ENCODE data around the gene GSK3B.
"Not testable (repeated sequence)": the region's sequence is repeated elsewhere in the genome, so short reads cannot be mapped to it uniquely, and the experiment has no call there.

Gene GSK3B

DNA sequence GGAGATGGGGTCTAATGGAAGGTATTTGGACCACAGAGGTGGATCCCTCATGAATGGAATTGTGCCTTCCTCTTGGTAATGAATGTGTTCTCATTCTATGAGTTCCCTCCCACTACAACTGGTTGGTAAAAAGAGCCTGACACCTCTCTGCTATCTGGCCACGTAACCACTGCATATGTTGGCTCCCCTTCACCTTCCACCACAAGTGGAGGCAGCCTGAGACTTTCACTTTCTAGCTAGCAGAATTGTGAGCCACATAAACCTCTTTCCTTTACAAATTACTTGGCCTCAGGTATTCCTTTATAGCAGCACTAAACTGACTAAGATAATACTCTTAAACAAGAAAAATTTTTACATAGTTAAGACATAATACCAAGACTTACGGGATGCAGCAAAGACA, 157.0 kb downstream of the GSK3B start:
- DNase-seq: no peak

DNA sequence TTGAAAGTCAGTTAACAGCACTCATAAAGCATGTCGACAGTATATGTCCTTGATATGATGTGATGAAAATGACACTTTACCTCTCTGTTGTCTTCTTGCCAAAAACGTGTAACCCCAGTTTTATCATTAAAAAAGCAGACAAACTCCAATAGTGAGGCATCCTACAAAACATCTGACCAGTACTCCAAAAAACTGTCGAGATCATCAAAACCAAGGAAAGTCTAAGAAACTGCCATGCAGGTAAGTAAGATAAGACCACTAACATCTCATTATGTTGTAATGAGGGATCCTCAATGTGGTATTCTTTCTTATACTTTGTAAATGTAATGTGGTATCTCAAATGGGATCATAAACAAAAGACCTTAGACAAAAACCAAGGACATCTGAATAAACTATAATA, 160.0 kb downstream of the GSK3B start:
- no peak for DNase-seq

DNA sequence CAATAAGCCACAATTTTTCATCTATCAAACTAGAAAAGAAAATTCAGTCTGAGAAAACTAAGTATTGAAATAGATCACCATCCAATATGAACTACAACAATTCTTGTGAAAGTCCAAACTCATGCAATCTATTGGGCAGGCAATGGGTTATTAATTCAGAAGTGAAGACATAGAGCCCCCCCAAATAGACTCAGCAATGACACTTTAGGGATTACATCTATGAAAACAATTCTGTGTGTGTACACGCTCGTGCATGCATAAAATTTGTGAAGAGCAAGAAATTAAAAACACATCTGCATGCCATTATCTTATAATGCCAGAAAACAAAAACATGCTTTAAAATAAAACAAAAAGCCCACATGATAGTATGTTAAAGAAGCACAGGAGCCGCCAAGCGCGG, 161.0 kb downstream of the GSK3B start:
- no peak for DNase-seq

DNA sequence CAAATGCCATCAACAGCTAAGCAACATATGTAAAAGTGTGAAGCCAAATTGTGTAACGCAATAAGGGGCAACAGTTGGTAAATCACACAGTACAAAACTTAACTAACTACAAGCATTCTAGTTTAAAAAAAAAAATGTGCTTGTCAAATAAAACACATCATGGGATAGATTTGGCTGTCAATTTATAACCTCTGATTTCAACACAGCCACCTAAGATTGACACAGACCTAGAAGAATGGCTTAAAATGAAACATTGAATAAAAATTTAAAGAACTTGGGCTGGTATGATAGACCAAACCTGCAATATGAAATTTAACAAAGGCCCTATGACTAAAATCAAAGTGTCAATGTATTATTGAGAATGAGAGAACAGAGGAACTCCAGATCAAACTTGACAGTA, 164.0 kb downstream of the GSK3B start:
- DNase-seq: no peak

DNA sequence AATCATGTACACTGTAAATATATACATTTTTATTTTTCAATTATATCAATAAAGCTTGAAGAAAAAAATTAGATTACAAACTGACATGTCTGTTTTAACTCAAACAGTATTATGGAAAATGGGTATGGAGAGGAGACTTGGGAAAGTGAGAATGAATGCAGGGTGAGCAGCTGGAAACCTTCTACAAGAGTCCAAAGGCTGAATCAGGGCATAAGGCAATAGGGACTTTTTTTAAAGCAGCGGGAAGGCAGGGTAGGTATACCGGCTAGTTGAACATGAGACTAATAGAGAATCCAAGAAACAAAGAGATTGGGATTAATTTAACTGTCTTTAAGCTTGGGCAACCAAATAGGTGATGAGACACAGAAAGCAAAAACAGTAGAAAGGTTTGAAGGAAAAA, 167.1 kb downstream of the GSK3B start:
- no peak for DNase-seq

DNA sequence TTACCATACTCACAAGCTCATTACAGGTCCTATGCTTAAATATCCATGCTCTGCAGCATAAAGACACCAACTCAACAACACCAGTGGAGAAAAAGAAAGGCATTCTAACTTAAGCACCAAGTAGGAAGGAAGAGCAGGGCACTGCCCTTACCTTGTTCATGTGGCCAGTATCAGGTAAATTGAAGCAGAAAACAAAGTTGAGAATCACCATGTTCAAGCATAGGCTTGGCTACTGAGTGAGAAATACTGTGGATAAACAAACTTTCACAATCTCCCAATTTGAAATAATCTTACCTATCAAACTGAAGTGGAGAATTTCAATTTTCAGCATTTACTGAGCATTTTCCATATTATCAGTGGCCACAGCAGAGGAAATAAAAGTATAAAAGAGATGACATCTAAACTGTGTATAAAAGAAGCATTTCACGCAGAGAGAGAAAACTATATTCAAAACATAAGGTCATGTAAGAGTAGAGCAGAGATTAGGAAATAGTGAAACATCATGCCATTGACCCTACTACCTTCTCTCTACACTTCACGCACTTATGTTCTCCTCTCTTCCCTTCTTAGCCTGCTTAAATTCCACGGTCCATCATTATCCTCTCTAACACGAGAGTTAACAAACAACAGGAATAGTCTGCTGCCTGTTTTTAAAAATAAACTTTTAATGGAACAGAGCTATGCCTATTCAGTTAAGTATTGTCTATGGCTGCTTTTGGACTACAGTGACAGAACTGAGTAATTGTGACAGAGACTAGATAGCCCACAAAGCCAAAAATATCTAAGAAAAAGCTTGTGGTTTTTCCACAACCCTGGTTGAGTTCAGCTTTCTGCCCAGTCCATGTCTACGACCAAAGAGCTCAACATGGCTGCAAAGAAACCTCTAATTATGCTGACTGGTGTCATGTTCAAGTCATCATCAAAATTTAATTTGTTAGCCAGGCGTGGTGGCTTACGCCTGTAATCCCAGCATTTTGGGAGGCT, 169.8 kb downstream of the GSK3B start:
- DNase-seq: no peak

DNA sequence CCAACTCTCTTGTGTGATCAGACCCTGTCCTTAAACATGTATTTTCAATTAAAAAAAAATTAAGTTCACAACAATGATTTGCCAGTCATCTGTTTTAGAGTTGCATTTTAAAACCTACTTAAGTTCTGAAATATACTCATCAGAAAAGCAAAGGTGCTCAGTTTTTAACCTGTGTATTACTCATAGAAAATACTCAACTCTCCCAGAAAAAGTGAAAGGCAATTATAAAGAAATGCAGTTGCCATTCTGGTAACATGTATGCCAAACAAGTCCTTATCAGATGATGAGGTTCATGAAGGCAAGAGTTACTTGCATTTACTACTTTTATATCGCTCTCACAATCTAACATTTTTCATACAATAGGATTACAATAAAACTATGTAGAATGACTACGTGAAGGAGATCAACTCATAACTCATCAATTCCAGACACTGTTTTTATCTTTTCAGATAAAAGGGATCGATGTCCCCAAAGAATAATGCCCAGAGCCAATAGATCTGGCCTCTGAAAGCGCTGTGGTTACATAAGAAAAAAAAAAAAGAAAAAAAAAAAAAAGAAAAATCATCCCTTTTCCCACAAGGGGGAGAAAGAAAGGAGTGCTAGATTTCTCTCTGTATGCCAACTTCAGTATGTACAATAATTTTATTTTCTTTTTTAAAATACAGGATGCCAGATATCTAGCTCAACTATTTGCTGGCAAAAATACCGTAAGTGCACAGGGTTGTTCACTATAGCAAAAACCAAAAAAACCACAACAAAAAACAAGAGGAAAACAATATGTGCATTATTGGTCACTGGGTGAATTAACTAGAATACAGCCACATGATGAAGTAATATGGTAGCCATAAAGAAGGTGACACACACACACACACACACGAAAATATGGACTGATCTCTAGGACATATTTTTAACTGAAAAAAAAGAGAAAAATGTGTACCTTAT, 175.0 kb downstream of the GSK3B start:
- no peak for DNase-seq

DNA sequence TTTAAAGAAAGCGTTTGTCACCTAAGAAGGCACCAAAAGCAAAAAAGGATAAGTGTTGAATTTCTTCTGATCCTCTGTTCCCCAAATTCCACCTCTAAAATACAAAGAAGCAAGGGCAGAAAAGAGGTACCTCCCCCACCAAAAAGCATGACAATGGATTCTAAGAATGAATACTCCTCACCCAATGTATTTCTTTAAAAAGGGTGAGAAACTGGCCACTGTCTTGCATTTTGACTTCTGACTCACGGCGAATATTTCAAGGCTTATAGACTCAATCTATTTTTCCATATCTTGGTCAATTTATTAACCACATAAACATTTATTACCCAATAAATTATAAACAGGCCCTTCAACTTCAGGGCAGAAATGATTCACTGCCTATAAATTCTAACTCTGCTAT, 181.2 kb downstream of the GSK3B start:
- no peak for DNase-seq

DNA sequence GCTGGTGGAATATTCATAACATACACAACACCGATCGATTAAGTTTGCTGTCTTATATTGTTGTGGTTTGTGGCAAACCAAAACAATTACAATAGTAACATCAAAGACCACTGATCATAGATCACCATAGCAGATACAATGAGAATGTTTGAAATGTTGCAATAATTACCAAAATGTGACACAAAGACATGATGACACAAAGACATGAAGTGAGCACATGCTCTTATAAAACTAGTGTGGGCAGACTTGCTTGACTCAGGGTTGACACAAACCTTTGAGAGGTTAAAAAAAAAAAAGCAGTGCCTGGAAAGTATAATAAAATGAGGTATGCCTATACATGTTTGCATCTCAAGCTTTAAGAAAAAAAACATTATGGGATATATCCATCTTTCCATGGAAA, 182.0 kb downstream of the GSK3B start:
- DNase-seq: no peak

DNA sequence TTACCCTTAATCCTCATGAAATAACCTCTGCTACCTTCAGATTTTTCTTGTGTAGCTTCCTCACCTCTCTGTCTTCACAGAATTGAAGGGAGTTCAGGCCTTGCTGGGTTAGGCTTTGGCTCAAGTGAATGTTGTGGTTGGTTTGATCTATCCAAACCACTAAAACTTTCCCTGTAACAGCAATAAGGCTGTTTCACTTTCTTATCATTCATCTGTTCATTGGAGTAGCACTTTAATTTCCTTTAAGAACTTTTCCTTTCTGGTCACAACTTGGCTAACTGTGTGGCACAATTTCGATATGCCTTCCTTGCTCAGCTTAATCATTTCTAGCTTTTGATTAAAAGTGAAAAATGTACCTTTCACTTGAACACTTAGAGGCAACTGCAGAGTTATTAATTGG, 182.5 kb downstream of the GSK3B start:
- no peak for DNase-seq

DNA sequence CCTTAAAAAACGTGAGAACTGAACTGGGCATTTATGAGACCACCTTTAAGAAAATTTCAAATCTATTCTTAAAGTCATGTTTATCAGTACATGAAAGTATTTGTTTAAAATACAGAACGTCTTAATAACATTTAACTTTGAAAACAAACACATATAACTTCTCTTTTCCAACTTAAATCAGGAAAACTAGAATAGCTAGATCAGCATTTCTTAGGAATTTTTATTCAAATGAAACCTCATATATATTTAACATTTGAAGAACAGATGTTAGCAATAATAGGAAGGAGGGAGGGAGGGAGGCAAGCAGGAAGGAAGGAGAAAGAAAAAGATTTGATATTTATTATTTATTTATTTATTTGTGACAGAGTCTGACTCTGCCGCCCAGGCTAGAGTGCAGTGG, 192.2 kb downstream of the GSK3B start:
- DNase-seq: no peak

DNA sequence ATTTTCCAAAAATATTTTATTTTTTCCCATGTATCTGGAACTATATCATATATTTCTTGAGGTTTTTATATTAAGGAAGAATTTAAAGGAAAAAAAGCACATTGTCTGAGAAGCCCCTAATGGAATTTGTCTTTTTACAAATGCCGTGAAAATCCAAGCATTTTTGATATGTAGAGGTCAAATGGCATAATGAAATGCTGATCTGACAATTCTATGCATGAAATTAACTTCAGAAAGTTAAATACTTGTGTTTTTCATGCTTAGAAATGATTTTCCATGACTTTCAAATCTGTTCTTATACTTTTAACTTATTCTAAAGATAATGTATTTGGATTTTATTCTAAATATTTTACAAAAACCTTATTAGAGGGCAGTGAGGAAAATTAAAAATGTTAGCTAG, 193.1 kb downstream of the GSK3B start:
- DNase-seq: no peak

DNA sequence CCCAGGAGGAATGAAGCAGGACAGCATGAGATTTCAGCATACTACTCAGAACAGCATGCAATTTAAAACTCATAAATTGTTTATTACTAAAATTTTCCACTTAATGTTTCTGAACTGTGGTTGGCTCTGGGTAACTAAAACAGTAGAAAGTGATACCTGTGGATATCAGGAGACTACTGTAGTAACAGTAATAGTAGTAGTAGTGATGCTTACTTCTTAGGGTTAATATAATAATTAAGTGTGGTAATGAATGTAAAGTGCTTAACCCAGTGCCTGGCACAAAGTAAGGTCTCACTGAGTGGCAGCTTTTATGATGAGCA, 195.1 kb downstream of the GSK3B start:
- DNase-seq: no peak

DNA sequence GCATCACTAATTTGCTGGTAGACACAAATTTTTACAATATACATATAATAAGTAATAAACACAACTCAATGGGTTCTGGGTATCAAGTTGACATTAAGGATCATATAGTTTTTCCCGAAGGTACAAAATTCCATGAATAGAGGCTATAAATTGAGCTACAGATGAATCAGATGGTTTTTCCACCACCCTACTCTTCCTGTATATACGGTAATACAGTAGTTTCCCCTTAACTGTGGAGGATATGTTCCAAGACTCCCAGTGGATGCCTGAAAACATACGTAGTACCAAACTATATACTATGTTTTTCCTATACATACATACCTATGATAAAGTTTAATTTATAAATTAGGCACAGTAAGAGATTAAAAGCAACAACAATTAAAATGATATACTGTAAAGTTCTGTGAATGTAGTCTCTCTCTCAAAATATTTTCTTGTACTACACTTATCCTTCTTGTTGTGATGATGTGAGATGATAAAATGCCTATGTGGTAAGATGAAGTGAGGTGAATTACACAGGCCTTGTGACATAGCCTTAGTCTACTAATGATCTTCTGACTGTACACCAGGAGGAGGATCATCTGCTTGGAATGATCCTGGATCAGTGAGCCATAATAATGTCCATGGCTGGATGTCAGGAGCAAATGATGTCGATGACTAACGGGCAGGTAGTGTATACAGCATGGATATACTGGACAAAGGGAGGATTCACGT, 195.6 kb downstream of the GSK3B start:
- no peak for DNase-seq

DNA sequence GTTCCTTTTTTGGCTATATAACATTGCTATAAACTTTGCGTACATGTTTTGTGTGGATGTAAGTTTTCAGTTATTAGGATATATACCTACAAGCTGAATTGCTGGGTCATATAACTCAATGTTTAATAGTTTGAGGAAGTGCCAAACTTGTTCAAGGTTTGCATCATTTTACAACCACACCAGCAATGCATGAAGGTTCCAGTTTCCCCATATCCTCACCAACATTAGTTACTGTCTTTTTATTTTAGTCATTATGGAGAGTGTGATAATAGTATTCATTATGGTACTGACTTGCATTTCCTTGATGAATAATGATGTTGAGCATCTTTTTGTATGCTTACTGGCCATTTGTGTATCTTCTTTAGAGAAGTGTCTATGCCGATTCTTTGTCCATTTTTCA, 200.1 kb downstream of the GSK3B start:
- DNase-seq: no peak

DNA sequence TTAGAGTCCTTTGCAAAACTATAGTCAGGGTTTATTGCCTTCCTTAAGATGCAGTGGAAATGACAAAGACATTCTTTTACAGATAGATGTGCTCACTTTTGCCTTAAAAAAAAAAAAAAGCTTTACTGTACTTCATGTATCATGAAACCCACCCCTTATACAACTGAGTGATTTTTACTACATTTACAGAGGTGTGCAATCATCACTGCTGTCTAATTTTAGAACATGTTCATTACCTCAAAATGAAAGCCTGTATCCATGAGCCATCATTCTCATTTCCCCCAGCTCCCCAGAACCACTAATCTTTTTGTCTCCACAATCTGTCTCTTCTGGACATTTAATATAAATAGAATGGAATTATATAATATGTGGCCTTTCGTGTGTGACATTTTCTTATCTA, 200.5 kb downstream of the GSK3B start:
- no peak for DNase-seq

DNA sequence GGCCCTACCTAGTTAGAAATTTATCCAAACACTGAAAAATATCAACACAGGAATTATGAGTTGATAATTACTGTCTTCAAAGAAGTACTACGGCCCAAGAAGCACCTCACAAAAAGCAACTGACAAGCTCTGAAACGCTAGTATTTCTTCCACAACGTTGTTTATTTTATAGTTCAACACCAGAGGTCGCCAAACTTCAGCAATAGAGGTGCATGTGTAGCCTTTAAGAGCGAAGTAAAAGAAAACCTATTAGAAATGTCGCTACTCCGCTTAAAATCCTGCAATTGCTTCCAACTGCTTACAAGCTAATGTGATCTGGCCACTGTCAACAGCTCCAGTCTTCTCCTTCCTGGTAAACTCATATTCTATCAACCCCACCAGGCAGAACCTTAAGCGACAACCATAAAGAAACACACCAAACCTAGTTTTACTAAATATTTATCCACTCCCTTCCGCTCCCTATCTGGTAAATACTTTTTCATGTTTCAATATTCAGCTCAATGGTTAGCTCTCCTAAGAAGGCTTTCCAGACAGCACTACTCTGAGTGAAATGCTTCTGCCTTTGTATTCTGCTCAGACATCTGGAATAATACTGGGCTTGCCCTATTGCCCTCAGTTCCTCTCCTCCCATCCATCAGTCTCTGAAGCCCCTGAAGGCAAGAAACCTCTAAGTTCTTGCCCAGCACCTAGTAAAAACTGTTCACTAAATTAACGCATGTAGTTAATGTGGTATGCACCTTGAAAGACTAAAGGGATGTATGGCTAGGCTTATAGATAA, 202.1 kb downstream of the GSK3B start:
- DNase-seq: peak in 18 of 51 donors; percentile 0 to 73 (median 5)

DNA sequence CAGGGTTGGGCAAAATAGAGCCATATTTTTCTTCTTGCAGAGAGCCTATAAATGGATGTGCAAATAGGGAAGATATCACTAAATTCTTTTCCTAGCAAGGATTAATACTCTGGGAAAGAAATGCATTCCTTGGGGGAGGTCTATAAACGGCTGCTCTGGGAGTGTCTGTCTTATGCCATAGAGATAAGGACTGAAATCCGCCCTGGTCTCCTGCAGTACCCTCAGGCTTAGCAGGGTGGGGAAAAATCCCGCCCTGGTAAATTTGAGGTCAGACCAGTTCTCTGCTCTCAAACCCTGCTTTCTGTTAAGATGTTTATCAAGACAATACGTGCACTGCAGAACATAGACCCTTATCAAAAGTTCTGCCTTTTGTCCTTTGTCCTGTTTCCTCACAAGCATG, 205.6 kb downstream of the GSK3B start:
- not testable (repeated sequence) for DNase-seq

DNA sequence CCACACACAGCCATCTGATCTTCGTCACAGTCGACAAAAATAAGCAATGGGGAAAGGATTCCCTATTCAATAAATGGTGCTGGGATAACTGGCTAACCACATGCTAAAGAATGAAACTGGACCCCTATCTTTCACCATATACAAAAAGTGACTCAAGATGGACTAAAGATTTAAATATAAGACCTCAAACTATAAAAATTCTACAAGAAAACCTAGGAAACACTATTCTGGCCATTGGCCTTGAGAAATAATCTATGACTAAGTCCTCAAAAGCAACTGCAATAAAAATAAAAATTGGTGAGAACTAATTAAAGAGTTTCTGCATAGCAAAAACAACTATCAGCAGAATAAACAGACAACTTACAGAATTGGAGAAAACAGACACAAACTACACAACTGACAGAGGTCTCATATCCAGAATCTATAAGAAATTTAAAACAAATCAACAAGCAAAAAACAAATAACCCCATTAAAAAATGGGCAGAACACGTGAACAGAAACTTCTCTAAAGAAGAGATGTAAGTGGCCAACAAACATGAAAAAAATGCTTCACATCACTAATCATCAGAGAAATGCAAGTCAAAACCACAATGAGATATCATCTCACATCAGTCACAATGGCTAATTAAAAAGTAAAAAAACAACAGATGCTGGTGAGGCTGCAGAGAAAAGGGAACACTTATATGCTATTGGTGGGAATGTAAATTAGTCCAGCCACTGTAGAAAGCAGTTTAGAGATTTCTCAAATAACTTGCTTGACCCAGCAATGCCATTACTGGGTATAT, 208.3 kb downstream of the GSK3B start:
- DNase-seq: no peak

DNA sequence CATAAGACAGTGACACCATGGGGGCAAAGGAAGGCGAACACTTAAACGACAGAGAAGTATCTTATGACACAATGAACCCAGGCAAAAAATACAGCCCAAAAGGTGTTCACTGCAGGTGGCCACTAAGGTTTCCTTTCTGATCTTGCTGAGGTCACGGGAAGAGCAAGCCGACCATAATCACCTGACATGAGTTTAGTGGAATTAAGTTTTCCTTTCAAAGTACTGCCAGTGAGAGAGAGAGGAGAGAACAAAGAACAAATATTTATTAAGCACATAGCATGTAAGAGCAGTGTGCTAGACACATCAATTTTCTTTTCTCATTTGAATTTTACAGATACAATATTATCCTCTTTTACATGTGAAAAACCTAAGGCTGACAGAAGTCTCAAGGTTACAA, 210.1 kb downstream of the GSK3B start:
- DNase-seq: no peak
